Duodenal mucosa (tissue), 2 donors: ENCODE results near the gene ODC1.
"Not testable (repeated sequence)": the region's sequence is repeated elsewhere in the genome, so short reads cannot be mapped to it uniquely, and the experiment has no call there.

Experiments
- H3K27ac ChIP-seq: one replicate; pipeline ENCODE4 v1.7.0; 2013; ENCODE audit warnings: low read depth, low read length
- H3K27me3 ChIP-seq, 2 donors: one replicate each; pipeline ENCODE4 v1.7.0; 2013; ENCODE audit warnings: low read length in 2 of 2, control low read depth in 1 of 2; ENCODE audit not compliant: insufficient read depth in 2 of 2, control insufficient read depth in 1 of 2
- H3K36me3 ChIP-seq, 2 donors: one replicate each; pipeline ENCODE4 v1.7.0; 2013; ENCODE audit warnings: low read length in 2 of 2, control low read depth in 1 of 2; ENCODE audit not compliant: insufficient read depth in 2 of 2, control insufficient read depth in 1 of 2
- H3K4me1 ChIP-seq, 2 donors: one replicate each; pipeline ENCODE4 v1.7.0; 2013; ENCODE audit warnings: low read length in 2 of 2, control low read depth in 1 of 2; ENCODE audit not compliant: insufficient read depth in 2 of 2, control insufficient read depth in 1 of 2
- H3K4me3 ChIP-seq, 2 donors: one replicate each; pipeline ENCODE4 v1.7.0; 2013; ENCODE audit warnings: low read length in 2 of 2, low read depth in 1 of 2
- H3K9ac ChIP-seq, 2 donors: one replicate each; pipeline ENCODE4 v1.7.0; 2013; ENCODE audit warnings: low read length in 2 of 2, low read depth in 1 of 2
- H3K9me3 ChIP-seq, 2 donors: one replicate each; pipeline ENCODE4 v1.7.0; 2013; ENCODE audit warnings: low read length in 2 of 2, control low read depth in 1 of 2; ENCODE audit not compliant: control insufficient read depth in 1 of 2

ODC1 gene

DNA sequence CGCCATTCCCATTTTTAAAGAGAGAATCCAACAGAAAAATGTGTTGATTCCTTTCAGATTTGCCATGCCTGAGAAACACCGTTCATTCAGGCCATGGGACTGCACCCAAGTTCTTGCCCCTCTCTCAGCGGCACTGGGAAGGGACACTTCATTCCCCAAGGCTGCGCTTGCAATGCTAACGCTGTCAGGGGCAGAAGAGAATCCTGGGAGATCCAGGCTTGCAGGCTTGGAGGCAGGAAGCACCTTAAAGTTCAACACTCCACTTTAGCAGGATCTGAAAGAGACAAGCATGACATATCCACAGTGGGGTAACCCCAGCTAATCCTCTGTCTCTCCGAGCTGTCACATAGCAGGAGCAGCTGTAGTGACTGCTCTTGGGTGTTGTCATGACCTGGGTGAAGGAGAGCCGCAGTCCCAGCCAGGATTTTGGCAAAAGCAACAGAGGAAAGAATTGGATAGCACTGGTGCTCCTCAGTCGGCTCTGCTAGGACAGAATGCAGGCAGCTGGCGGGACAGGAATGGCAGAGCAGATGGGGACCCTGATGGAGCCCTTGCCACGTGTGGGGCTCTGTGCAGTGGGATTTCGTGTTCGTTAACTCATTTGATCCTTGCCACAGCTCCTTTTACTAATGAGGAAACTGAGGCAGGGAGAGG is 22.0 kb upstream of the ODC1 start:
- Histone ChIP-seq H3K9me3 (no peaks in the 10 kb centered on the region), H3K4me3 (no peak overlapping the region), H3K9ac (no peak overlapping the region), H3K36me3 (no peaks in the 10 kb centered on the region), H3K27ac (no peak overlapping the region), H3K27me3 (no peaks in the 10 kb centered on the region), H3K4me1 (no peaks in the 10 kb centered on the region)

- Histone ChIP-seq H3K9ac (no peak overlapping the region), H3K9me3 (no peaks in the 10 kb centered on the region), H3K36me3 (no peaks in the 10 kb centered on the region), H3K27ac (no peak overlapping the region), H3K4me3 (no peak overlapping the region), H3K27me3 (no peaks in the 10 kb centered on the region), H3K4me1 (no peaks in the 10 kb centered on the region)
Measured at GRCh38 chr2:10469301-10469700, 21.2 kb upstream of the ODC1 start.

GRCh38 chr2:10467401-10467800 is 19.3 kb upstream of the ODC1 start:
- Histone ChIP-seq H3K27ac (no peak overlapping the region), H3K9me3 (no peaks in the 10 kb centered on the region), H3K36me3 (no peaks in the 10 kb centered on the region), H3K4me1 (no peaks in the 10 kb centered on the region), H3K27me3 (no peaks in the 10 kb centered on the region), H3K4me3 (no peak overlapping the region), H3K9ac (no peak overlapping the region)

DNA sequence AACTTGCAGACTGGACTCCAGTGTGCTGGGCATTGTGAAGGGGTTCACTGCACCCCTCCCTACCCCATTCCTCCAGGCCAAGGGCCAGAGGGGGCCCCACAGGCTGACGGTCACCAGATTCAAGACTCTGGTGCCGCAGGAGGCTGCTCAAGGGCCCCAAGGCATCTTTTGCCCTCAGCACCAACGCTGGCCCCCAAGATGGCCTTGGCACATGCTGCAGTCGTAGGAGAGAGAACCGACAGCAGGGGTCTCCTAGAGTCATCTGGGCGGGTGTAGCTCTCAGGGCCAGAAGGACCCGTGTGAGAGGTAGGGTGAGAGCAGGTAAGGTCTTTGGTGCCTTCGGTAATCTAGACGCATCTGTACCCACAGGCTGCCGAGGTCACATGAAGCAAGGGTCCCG is 18.7 kb upstream of the ODC1 start:
- Histone ChIP-seq H3K4me3 (no peak overlapping the region), H3K4me1 (no peaks in the 10 kb centered on the region), H3K36me3 (no peaks in the 10 kb centered on the region), H3K9ac (no peak overlapping the region), H3K9me3 (no peaks in the 10 kb centered on the region), H3K27me3 (no peaks in the 10 kb centered on the region), H3K27ac (no peak overlapping the region)

GRCh38 chr2:10465910-10466309 is 17.8 kb upstream of the ODC1 start:
- Histone ChIP-seq H3K27me3 (no peaks in the 10 kb centered on the region), H3K27ac (no peak overlapping the region), H3K36me3 (no peaks in the 10 kb centered on the region), H3K9me3 (no peaks in the 10 kb centered on the region), H3K9ac (no peak overlapping the region), H3K4me3 (no peak overlapping the region), H3K4me1 (no peaks in the 10 kb centered on the region)

DNA sequence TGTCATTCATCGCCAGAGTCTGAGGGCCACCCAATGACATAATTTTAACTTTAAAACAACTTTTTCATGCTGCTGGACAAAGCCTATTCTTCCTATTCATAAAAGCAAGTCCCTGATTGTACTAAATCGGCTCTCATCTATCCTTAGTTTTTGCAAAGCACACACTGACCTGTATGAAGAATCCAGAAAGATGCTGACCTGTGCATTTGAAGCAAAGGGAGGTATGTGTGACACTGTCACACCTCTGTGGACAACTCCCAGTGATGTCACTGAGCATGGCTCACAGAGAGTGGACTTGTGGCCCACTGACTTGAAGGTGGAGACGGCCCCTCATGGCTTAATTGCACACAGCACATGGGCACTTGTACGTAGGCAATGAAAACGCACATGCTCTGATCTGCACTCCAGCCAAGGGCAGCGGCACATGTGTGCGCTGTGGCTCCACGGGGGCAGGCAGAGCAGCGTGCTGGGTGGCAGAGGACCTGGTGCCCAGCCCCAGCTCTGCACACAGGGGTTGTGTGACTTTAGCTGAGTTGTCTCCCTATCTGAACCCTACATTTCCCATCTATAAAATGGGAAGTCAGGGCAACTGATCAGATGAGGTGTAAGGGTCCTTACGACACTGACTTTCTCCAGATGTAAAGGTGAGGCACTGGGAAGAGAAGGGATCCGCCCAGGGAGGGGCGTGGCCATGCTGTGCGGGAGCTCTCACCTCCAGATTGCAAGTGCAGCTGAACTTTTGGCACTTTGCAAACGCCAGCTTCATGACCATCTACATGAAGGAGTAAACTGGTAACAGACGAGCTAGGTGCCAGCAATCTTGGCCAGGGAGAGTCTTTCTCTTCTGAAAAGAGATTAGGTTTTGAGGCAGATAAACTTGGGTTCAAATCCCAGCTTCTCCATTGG is 14.3 kb upstream of the ODC1 start:
- Histone ChIP-seq H3K4me3 (no peak overlapping the region), H3K36me3 (no peaks in the 10 kb centered on the region), H3K27ac (no peak overlapping the region), H3K9me3 (no peaks in the 10 kb centered on the region), H3K9ac (no peak overlapping the region), H3K27me3 (no peaks in the 10 kb centered on the region), H3K4me1 (peaks cover 0 to 5% of the 10 kb centered on the region in 2 donors)

DNA sequence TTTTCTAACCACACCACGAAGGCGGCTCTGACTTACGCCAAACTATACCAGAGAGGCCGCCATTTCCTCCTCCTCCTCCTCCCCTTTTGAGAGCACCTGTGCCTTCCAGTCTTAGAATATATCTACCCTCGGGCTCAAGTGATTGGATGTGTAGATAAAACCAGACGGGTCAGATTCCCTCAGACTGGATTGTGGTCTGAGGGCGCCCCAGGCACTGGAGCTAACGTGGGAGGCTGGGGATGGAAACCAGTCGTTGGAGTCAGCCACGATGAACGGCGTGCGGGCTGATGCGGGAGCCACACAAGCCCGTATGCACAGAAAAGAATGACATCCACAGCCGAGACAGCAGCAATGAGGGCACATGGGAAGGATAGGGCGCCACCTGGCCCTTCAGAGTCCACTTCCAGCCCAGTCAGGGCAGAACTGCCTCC is 12.3 kb upstream of the ODC1 start:
- Histone ChIP-seq H3K9ac (no peak overlapping the region), H3K4me1 (peaks cover 0 to 5% of the 10 kb centered on the region in 2 donors), H3K27me3 (no peaks in the 10 kb centered on the region), H3K36me3 (no peaks in the 10 kb centered on the region), H3K27ac (no peak overlapping the region), H3K9me3 (no peaks in the 10 kb centered on the region), H3K4me3 (no peak overlapping the region)

- Histone ChIP-seq H3K27ac (no peak overlapping the region), H3K4me1 (peaks cover 0 to 5% of the 10 kb centered on the region in 2 donors), H3K4me3 (no peak overlapping the region)
Measured at GRCh38 chr2:10457846-10458598, 9.9 kb upstream of the ODC1 start.

DNA sequence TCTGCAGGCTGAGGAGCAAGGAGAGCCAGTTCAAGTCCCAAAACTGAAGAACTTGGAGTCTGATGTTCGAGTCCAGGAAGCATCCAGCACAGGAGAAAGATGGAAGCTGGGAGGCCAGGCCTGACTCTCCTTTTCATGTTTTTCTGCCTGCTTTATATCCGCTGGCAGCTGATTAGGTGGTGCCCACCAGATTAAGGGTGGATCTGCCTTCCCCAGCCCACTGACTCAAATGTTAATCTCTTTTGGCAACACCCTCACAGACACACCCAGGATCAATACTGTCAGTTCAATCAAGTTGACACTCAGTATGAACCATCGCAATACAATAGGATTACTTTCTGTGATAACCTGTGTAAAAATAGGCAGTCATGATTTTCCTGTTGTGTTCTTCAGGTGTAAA is 9.1 kb upstream of the ODC1 start:
- H3K9ac ChIP-seq, H3K4me3 ChIP-seq, H3K27ac ChIP-seq, H3K4me1 ChIP-seq, H3K36me3 ChIP-seq, H3K27me3 ChIP-seq, H3K9me3 ChIP-seq: not testable (repeated sequence)

More at GRCh38 chr2:10457846-10458598, 9.9 kb upstream of the ODC1 start:
- Histone ChIP-seq H3K27me3 (no peaks in the 10 kb centered on the region), H3K9me3 (no peaks in the 10 kb centered on the region), H3K9ac (no peak overlapping the region), H3K36me3 (no peaks in the 10 kb centered on the region)

DNA sequence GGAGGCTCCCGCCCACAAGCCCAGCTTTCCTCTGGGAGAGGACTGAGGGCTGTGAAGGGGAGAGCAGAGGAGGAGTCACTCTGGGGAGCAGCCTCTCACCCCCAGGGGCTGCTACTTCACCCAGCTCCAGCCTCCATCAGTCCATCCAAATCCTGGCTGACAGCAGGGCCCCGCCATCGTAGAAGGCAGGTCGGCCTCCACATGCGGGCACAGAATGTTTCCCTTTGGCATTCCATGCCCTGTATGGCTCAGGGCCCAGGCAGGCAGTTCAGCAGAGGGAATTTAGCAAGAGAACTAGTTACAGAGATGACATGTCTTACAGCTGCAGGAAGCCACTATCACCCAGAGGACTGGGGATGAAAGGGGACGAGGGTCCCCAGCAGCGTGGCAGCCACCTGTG is 6.4 kb upstream of the ODC1 start:
- Histone ChIP-seq H3K27me3 (no peaks in the 10 kb centered on the region), H3K4me3 (no peak overlapping the region), H3K36me3 (no peaks in the 10 kb centered on the region), H3K27ac (no peak overlapping the region), H3K9me3 (no peaks in the 10 kb centered on the region), H3K4me1 (peaks cover 12 to 22% of the 10 kb centered on the region in 2 donors), H3K9ac (no peak overlapping the region)
